Measurements from ENCODE around the gene COL23A1.
"Not testable (repeated sequence)": the region's sequence is repeated elsewhere in the genome, so short reads cannot be mapped to it uniquely, and the experiment has no call there.

COL23A1 gene

GRCh38 chr5:178376921-178377582 lies 213.1 kb downstream of the COL23A1 start:
- no peak for DNase-seq (ENCODE audit: low read depth)

DNA sequence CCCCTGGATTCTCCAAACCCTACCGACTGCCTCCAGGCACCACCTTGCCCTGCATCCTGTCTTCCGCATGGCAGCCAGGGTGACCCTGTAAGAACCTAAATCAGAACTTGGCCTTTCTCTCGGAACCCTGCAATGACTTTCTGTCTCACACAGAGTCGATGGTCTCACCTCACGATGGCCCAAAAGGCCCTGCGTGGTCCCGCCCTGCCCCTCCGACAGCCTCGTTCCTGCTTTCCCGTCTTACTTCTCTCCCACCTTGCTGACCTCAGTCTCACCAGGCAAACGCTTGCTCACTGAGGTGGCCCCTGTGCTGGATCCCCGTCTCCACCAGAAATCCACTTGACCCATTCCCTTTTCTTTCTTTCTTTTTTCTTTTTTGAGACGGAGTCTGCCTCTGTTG lies 214.8 kb downstream of the COL23A1 start:
- no peak for DNase-seq (ENCODE audit: low read depth)

- no peak for DNase-seq (ENCODE audit: low read depth)
Observed at GRCh38 chr5:178373711-178374110, 216.5 kb downstream of the COL23A1 start.

DNA sequence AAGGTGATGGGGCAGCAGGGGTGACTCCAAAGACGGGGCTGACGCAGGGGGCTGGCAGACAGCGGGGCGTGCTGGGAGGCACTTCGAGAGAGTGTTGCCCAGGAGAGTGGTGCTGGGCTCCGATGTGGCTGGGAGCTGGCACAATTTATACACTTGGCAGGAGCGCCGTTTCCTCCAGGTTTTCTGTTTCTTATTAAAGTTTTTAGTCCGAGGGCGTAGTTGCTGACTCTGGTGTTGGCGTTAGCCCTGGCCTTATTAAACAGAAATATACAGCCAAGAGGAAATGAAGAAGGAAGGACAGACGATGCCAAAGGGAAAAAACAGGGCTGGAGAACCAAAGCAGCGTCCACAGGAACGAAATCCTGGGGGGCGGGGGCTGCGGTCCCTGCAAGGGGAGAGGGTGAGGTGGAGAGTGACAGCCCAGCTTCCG lies 218.0 kb downstream of the COL23A1 start:
- no peak for DNase-seq (ENCODE audit: low read depth)

- no peak for DNase-seq (ENCODE audit: low read depth)
Observed at GRCh38 chr5:178371362-178372111, 218.7 kb downstream of the COL23A1 start.

GRCh38 chr5:178370102-178370501 lies 220.1 kb downstream of the COL23A1 start:
- DNase-seq (ENCODE audit: low read depth) = no peak

DNA sequence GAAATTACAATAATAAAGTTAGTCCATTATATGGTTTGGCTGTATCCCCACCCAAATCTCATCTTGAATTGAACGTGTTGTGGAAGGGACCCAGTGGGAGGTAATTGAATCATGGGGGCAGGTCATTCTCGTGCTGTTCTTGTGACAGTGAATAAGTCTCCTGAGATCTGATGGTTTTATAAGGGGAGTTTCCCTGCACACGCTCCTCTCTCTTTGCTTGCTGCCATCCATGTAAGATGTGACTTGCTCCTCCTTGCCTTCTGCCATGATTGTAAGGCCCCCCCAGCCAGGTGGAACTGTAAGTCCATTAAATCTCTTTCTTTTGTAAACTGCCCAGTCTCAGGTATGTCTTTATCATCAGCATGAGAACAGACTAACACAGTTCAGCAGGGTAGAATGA lies 220.7 kb downstream of the COL23A1 start:
- not testable (repeated sequence) for DNase-seq (ENCODE audit: low read depth)

DNA sequence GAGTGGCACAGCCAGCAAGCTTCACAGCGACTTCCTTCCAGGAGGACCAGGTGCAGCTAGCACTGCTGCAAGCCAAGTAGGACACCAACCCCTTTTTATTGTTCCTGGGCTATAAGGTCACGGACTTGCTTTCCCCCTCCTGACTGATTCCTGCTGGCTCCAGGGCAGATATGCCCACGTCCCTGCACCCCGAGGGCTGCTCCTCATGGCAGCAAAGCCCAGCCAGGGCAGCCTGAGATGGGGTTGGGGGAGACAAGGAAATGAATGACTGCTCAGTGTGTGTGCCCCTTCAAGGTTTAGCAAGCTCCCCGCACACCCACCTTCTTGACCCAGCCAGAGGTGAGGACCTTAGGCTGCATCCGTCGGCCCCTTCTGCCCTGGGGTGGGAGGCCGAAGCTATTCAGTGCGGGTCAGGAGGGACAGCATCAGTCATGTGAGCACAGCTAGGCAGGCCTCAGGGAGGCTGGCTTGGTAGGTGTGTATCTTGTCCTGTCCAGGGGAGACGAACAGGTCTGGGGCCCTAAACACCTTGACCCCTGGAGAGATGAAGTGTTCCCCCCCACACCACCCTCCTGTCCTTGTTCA lies 221.4 kb downstream of the COL23A1 start:
- no peak for DNase-seq (ENCODE audit: low read depth)

DNA sequence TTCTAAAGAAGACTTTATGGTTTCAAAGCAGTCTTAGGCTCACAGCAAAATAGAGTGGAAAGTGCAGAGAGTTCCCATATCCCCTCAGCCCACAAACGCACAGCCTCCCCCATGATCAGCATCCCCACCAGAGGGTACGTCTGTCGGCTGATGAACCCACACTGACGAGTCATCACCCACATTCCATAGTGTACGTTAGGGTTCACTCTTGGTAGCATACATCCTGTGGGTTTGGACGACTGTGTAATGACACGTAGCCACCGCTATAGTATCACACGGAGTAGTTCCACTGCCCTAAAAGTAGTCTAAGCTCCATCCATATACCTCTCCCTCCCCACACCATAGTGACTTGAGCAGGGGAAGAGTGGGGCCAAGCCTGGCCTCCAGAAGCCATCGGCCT lies 221.9 kb downstream of the COL23A1 start:
- DNase-seq (ENCODE audit: low read depth) = no peak

- DNase-seq (ENCODE audit: low read depth) = no peak
Observed at GRCh38 chr5:178367736-178368120, 222.5 kb downstream of the COL23A1 start.

GRCh38 chr5:178366998-178367735 lies 223.0 kb downstream of the COL23A1 start:
- no peak for DNase-seq (ENCODE audit: low read depth)

GRCh38 chr5:178365501-178366440 lies 224.4 kb downstream of the COL23A1 start:
- DNase-seq (ENCODE audit: low read depth) = no peak

GRCh38 chr5:178364326-178364675 lies 225.9 kb downstream of the COL23A1 start:
- no peak for DNase-seq (ENCODE audit: low read depth)

- DNase-seq (ENCODE audit: low read depth) = no peak
Observed at GRCh38 chr5:178363501-178364325, 226.5 kb downstream of the COL23A1 start.

DNA sequence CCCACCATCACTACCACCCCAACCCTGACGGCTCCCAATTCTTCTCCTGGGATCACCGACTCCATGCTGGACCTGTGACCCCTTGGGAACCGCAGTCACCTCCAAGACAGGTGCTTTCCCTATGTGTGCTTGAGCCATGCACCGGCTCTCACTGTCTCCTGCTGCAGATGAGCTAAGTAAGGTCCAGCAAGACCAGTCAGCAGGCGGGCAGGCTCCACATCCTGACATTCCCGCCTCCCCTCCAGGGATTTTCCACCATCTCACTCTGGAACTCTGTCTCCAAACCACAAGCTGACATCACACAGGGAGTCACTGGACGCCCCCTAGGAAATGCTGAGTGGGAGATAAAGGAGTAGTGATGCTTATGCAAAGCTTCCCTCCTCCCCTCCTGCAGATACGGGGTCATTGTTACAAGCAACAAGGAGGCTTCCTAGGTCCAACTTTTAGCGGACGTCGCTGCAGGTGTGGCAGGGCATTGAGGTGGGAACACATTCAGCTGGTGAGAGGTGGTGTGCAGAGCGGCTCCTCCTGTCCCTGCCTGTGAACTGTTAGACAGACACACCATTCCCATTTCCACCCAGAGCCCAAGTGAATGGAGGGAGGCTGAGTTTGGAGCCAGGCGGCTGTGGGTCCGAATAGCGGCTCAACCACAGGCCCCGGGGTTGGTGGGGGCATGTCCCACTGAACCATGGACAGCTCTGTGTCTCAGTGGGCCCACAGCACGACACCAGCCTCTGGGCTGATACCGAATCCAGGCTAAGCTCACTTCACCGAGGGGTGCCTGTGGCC lies 228.3 kb downstream of the COL23A1 start:
- DNase-seq (ENCODE audit: low read depth) = no peak

DNA sequence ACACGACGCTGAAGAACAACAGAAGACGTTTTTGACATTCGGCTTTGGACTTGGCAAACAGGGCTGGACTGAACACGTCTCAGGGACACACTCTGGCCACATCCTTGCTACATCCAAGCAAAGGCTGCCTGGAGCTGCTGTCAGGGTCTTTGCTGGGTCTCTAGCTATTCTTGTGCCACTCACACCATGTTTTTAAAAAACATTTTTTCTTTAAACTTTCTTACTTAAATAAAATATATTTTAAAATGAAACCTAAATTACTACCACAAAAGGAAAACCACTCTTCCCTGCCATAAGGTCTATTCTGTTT lies 229.3 kb downstream of the COL23A1 start:
- no peak for DNase-seq (ENCODE audit: low read depth)

- no peak for DNase-seq (ENCODE audit: low read depth)
Observed at GRCh38 chr5:178360222-178360925, 229.8 kb downstream of the COL23A1 start.

GRCh38 chr5:178359738-178360137 lies 230.5 kb downstream of the COL23A1 start:
- DNase-seq (ENCODE audit: low read depth) = no peak

GRCh38 chr5:178357678-178358077 lies 232.5 kb downstream of the COL23A1 start:
- no peak for DNase-seq (ENCODE audit: low read depth)

Measured in activated T-helper 9 cell treated with anti-CD3 and anti-CD28 coated beads, Interleukin-2, amount 50 U/mL, for 16 hours (primary cell).